ENCODE results near the gene ZFP57.

The ZFP57 gene

DNA sequence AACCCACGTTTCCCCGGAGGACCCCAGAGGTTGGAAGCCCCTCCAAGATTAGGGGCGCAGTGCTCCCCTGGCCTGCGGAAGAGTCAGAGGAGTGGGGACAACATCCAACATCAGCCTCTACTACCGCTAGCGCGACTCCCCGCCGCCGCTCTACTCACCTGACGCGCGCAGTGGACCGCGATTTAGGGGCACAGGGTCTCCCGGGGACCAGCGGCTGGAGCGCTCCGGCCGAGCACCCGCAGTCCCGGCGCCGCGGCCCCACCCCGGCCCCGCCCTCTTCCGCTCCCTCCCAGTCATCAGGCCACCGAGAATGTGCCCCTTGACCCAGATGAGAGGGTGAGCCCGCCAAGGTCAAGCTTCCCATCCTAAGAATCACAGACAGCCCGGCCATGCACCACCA lies at the start of gene ZFP57:
Gene ZFP57, minus strand, starts transcription at position 249 of the 400 bp plus-strand sequence. CDS start 4,149 bp downstream, outside the sequence.
- in situ Hi-C loops (cut with MboI; ENCODE audit: low sequenced_read_pairs): no loop called here

GRCh38 chr6:29730575-29731126 lies 49.7 kb upstream of the ZFP57 start:
- in situ Hi-C loops (cut with MboI; ENCODE audit: low sequenced_read_pairs): no loop called here

DNA sequence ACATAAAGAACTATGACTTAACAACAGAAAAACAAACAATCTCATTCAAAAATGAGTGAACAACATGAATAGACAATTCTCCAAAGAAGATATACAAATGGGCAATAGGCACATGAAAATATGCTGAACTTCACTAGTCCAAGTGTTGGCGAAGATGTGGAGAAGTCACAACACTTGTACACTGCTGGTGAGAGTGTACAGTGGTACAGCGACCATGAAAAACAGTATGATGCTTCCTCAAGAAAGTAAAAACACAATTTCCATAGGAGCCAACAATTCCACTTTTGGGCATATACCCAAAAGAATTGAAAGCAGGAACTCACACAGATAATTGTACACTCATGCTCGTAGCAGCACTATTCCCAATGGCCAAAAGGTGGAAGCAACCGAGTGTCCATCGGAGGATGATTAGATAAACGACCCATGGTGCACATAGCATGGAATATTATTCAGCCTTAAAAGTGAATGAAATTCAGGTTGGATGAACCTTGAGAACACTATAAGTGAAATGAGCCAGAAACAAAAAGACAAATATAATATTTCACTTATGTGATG lies 48.9 kb upstream of the ZFP57 start:
- in situ Hi-C loops (cut with MboI; ENCODE audit: low sequenced_read_pairs): no loop called here

DNA sequence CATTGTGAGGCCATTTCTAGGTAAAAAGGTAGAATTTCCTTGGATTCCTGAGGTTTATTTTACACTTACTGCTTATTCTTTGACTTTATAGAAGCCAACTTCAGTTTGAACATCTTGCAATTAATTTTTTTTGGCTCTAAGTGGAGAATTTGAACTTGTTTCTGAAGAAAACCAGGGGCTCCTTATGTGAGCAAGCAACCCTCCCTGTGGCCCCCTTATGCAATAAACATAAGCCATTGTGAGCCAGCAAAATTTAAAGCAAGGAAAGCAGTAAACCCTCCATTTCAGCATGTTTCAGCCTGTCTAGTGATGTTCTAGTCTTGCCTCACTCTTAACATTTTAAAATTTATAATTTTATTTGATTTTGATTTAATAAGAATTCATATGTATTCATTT lies 47.9 kb upstream of the ZFP57 start:
- in situ Hi-C loops (cut with MboI; ENCODE audit: low sequenced_read_pairs): no loop called here

- in situ Hi-C loops (cut with MboI; ENCODE audit: low sequenced_read_pairs): no loop called here
Measured at GRCh38 chr6:29728173-29728874, 47.4 kb upstream of the ZFP57 start.

DNA sequence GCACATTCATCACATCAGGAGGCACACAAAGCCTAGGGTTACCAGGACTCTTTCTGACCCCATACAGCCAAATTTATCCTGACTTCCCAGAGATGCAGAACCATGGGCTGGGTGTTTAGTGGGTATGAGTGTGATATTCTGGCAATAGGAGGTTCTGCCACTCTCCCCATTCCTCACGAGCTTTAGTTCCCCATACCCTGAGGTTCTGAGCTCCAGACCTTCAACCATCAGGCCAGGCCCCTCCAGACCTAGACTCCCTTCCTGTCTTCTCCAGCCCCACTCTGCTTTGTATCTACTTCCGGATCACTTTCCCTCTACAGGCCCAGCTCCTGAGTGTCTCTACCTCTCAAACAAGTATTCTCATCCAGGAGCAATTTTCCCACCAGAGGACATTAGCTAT lies 46.7 kb upstream of the ZFP57 start:
- in situ Hi-C loops (cut with MboI; ENCODE audit: low sequenced_read_pairs): no loop called here

DNA sequence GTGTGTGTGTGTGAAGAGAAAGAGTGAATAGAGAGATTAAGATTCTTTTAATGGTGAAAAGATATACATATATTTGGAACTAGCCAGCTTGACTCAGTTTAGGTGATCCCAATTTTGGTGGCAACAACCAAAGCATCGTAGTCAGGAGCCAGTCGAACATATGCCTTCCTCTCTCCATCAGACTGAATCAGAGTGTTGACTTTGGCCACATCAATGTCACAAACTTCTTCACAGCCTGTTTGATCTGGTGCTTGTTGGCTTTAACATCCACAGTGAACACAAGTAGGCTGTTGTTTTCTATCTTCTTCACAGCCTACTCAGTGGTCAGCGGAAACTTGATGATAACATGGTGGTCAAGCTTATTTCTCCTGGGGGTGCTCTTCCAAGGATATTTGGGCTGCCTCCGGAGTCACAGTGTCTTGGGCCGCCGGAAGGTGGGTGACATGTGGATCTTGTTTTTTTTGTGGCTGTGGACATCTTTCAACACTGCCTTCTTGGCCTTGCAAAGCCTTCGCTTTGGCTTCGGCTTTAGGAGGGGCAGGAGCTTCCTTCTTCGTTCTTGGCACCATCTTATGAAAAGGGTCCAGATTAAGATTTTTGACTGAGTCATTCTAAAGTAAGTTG lies 45.7 kb upstream of the ZFP57 start:
- in situ Hi-C loops (cut with MboI; ENCODE audit: low sequenced_read_pairs): no loop called here

DNA sequence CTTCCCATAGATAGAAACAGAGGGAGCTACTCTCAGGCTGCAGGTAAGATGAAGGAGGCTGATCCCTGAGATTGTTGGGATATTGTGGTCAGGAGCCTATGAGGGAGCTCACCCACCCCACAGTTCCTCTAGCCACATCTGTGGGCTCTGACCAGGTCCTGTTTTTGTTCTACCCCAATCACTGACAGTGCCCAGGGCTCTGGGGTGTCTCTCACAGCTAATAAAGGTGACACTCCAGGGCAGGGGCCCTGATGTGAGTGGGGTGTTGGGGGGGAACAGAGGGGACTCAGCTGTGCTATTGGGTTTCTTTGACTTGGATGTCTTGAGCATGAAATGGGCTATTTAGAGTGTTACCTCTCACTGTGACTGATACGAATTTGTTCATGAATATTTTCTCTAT lies 45.0 kb upstream of the ZFP57 start:
- in situ Hi-C loops (cut with MboI; ENCODE audit: low sequenced_read_pairs): no loop called here

GRCh38 chr6:29724937-29725869 lies 44.3 kb upstream of the ZFP57 start:
- in situ Hi-C loops (cut with MboI; ENCODE audit: low sequenced_read_pairs): no loop called here

DNA sequence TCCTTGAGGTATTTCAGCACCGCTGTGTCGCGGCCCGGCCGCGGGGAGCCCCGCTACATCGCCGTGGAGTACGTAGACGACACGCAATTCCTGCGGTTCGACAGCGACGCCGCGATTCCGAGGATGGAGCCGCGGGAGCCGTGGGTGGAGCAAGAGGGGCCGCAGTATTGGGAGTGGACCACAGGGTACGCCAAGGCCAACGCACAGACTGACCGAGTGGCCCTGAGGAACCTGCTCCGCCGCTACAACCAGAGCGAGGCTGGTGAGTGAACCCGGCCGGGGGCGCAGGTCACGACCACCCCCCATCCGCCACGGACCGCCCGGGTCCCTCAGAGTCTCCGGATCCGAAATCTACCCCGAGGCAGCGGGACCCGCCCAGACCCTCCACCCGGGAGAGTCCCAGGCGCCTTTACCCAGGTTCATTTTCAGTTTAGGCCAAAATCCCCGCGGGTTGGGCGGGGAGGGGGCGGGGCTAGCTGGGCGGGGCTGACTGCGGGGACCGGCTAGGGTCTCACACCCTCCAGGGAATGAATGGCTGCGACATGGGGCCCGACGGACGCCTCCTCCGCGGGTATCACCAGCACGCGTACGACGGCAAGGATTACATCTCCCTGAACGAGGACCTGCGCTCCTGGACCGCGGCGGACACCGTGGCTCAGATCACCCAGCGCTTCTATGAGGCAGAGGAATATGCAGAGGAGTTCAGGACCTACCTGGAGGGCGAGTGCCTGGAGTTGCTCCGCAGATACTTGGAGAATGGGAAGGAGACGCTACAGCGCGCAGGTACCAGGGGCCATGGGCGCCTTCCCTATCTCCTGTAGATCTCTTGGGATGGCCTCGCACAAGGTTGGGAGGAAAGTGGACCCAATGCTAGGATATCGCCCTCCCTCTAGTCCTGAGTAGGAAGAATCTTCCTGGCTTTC lies 43.0 kb upstream of the ZFP57 start:
- in situ Hi-C loops (cut with MboI; ENCODE audit: low sequenced_read_pairs): no loop called here

DNA sequence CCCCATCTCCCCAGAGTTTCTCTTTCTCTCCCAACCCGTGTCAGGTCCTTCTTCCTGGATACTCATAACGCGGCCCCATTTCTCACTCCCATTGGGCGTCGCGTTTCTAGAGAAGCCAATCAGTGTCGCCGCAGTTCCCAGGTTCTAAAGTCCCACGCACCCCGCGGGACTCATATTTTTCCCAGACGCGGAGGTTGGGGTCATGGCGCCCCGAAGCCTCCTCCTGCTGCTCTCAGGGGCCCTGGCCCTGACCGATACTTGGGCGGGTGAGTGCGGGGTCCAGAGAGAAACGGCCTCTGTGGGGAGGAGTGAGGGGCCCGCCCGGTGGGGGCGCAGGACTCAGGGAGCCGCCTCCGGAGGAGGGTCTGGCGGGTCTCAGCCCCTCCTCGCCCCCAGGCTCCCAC lies 42.3 kb upstream of the ZFP57 start, which contains the start of gene HLA-F:
Gene HLA-F, plus strand, starts transcription at position 173 of the 404 bp plus-strand sequence. Its CDS starts 30 bp downstream, at position 203.
- in situ Hi-C loops (cut with MboI; ENCODE audit: low sequenced_read_pairs): no loop called here

DNA sequence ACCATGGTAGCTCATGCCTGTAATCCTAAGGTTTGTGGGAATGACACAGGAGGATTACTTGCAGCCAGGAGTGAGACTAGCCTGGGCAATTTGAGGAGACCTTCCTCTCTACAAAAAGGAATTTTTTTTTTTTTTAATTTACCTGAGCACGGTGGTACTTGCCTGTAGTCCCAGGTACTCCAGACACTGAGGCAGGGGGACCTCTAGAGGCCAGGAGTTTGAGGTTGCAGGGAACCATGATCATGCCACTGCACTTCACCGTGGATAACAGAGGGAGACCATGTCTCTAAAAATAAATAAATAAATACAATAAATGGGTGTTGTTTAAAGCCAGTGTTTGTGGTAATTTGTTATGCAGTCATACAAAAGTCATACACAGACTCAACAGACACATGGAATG lies 39.9 kb upstream of the ZFP57 start:
- in situ Hi-C loops (cut with MboI; ENCODE audit: low sequenced_read_pairs): no loop called here

- in situ Hi-C loops (cut with MboI; ENCODE audit: low sequenced_read_pairs): no loop called here
Measured at GRCh38 chr6:29710281-29710941, 29.5 kb upstream of the ZFP57 start.

DNA sequence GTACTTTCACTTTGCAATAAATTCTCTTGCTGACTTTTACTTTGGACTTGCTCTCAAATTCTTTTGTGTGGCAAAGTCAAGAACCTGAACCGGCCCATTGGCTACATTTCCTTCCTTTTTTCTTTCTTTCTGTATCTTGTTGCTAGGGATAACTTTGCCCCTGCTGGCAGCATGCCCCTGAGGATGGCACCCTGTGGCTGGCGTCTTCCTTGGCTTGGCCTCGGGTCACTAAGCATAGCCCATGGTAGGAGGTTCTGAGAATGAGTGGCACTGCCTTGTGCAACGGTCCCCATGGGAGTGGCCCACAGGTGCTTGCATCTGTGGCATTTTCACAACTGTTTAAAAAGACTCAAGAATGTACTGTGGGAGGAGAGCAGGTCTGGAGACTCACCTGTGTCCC lies 28.2 kb upstream of the ZFP57 start:
- in situ Hi-C loops (cut with MboI; ENCODE audit: low sequenced_read_pairs): no loop called here

- in situ Hi-C loops (cut with MboI; ENCODE audit: low sequenced_read_pairs): no loop called here
Measured at GRCh38 chr6:29708432-29709179, 27.7 kb upstream of the ZFP57 start.

DNA sequence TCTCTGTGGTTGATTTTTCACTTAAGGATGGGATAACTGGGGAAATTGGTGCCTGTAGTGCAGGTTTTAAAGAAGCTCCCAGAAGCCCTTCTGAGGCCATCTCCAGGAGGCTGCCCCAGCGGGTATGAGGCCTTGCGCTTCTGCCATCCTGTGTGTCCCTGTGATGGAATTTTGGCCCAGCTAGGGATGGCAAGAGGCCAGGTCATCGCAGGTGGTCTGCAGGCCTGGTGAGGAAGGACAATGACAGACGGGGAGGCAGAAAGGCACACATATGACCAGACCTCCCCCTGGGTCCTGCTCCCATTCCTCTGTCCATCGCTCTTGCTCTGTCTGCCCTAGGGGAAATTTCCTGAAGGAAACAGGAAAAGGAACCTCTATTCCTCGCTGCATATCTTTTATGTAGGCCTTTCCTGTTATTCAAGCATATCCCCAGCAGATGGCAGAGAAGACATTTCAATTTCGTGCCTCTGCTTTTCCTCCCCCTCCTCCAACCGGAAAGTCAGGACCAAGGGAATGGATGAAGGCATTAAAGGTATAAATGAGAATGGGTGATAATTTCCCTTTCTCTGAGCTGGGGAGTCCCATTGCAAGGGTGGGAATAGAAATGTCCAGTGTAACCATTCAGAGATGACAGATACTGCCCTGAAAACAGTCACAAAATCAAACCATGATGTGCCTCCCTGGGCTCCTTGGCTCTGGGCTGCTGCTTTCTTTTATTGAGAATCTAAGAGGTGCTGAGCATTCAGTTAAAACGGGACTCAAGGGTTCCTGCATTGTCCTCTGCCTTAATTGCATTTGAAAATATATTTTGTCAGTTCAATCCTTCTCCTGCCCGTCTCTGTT lies 24.7 kb upstream of the ZFP57 start:
- in situ Hi-C loops (cut with MboI; ENCODE audit: low sequenced_read_pairs): no loop called here

DNA sequence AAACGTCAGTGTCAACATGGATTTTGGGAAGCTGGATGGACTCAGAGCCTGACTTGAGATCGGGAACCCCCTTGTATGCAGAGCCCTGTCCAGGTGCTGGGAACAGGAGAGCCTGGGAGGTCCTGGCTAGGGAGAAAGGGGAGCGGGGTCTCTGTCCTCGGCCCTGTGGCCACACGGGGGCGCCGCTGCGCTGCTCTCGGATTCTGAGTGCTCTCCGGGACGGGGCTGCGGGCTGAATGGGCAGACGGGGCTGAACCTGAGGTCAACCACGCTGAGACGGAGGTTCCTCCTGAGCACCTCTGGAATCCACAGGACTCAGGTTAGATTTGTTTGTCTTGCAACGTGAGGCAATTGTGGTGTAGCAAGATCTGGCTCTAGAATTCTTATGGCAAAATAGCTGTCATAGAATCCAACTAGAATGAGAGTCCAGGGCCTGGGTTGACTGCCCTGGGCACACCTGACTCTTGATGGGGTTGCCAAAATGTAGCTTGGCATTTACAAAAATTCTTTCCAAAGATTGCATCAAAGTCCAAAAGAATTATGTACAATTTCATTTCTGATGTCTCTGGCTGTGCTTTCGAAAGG lies 21.7 kb upstream of the ZFP57 start:
- in situ Hi-C loops (cut with MboI; ENCODE audit: low sequenced_read_pairs): no loop called here
